CD1c-positive myeloid dendritic cell (primary cell): ENCODE measurements around the gene SHQ1.

Source experiments
- DNase-seq: peaks from one replicate; pipeline ENCODE4 v3.0.0-alpha.2; 2016; ENCODE audit errors: extremely low spot score

Gene SHQ1

DNA sequence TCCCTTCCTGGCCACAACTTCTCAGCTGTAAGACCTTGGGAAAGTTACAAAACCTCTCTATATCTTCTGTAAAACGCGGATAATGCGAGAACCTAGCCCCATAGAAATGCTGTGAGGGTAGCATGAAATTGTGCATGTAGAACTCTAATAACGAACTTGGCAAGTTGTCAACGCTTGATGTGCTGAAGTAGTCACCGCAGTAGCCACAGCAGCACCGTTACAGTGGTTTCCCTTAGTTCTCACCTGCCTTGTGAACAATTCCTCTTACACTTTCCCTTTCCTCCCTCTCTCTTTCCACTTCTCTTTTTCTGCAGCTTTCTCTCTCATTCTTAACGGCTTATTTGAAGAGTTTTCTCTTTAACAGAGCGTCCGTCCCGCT lies 447 bp upstream of the SHQ1 start:
- DNase-seq: peak; percentile 43

- DNase-seq: no peak
Observed at GRCh38 chr3:72847282-72847681, 963 bp downstream of the SHQ1 start.

DNA sequence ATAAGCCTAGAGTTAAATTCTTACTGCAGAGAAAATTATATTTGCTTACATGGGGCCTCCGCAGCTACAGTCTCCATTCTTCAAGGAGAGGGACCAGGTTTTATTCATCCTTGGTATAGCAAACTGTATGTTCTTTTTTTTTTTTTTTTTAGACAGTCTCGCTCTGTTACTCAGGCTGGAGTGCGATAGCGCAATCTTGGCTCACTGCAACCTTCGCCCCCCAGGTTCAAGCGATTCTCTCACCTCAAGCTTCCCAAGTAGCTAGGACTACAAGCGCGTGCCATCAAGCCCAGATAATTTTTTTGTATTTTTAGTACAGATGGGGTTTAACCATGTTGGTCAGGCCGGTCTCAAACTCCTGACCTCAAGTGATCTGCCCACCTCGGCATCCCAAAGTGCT lies 2.1 kb downstream of the SHQ1 start:
- DNase-seq: no peak

GRCh38 chr3:72844436-72844993 lies 3.7 kb downstream of the SHQ1 start:
- DNase-seq: no peak

DNA sequence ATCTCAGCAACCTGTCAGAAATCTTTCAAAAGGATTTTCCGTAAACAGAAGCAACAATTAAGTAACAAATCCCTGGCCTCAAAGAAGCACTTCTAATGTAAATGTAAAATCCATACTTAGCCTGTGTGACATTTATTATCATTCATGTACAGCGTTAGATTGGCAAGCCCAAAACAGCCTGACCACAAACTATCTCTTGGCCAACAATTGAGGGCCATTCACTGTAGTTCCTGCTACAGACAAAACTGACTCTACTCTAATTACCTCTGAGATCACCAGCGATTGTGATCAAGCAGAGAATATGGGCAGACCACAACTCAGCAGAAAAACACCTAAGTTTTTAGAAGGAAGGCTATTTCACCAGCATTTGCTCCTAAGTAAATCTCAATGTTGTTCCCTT lies 9.2 kb downstream of the SHQ1 start:
- no peak for DNase-seq

- DNase-seq: no peak
Observed at GRCh38 chr3:72836923-72837322, 11.3 kb downstream of the SHQ1 start.

DNA sequence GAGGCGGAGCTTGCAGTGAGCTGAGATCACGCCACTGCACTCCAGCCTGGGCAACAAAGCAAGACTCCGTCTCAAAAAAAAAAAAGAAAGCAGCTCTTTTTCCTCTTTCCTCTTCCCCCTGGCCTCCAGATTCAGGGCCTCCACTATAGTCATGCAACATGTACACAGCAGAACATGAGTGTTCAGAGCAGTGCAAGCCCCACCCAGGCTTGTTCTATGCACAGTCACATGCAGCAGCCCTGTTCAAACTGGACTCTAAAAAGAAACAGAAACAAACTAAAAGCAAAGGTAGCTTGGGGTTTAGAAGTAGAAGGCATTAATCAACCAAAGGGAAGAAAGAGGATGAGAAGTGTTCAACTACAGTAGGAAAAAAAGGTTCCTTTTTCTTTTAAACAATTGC lies 11.8 kb downstream of the SHQ1 start:
- DNase-seq: no peak

- DNase-seq: no peak
Observed at GRCh38 chr3:72830452-72831223, 17.6 kb downstream of the SHQ1 start.

GRCh38 chr3:72829701-72830100 lies 18.5 kb downstream of the SHQ1 start:
- no peak for DNase-seq

- DNase-seq: peak; percentile 28
Observed at GRCh38 chr3:72821161-72821781, 27.0 kb downstream of the SHQ1 start.

- DNase-seq: peak; percentile 29
Observed at GRCh38 chr3:72820415-72820814, 27.8 kb downstream of the SHQ1 start.

DNA sequence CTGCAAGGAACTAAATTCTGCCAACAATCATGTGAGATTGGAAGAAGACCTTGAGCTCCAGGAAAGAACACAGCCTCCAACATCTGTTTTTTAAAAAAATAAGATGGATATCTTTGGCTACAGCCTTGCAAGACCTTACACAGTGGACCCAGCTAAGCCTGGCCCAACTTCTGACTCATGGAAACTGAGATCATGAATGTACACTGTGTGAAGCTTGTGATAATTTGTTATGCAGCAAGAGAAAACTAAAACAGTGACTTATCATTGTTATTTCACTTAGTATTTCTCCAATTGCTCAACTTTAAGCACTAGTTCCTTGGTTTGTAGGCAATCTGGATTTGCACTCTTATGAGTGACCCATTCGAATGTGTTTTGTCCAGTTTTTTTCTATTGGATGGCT lies 29.3 kb downstream of the SHQ1 start:
- peak; percentile 29 for DNase-seq

- DNase-seq: peak; percentile 26
Observed at GRCh38 chr3:72818092-72818773, 30.0 kb downstream of the SHQ1 start.

DNA sequence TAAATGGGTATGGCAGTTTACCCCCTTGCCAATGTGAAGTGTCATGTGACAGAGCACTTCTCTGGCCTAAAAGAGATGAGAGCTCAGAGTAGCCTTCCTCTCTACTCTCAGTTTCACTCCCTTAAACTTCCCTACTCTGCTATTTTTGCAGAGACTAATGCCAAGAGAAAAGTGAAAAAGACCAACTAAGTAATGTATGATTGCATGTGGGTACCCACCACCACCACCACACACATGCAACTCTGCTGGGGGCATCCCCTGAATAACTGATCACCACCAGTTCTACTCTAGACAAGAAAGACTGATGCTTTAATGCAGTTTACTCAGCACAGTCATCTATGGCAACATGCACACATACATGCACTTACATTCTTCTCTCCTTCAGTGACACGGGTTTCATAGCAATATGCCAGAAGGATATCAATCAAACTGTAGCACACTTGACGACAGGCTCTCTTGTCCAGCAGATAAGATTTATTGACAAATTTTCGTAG lies 31.3 kb downstream of the SHQ1 start:
- no peak for DNase-seq

GRCh38 chr3:72814308-72814707 lies 33.9 kb downstream of the SHQ1 start:
- DNase-seq: no peak

DNA sequence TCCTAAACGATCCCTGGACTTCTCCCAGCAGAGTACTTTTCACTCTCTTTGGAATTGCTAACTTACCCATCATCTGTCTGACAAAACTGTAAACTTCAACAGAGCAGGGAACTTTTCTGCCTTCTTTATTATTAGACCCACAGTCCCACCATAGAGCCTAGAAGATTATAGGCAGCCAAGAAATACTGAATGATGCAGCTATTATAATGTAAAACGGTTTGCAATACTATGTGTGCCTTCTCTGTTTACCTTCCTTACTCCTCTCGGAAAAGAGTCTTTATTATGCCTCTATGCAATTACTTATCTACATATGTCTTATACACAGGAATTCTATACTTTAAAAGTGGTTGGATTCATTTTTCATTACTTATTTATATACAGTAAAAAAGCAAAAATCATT lies 36.0 kb downstream of the SHQ1 start:
- DNase-seq: no peak

- DNase-seq: no peak
Observed at GRCh38 chr3:72811571-72811970, 36.7 kb downstream of the SHQ1 start.

GRCh38 chr3:72810659-72811434 lies 37.4 kb downstream of the SHQ1 start:
- no peak for DNase-seq

- no peak for DNase-seq
Observed at GRCh38 chr3:72810063-72810462, 38.2 kb downstream of the SHQ1 start.

GRCh38 chr3:72804361-72804760 lies 43.9 kb downstream of the SHQ1 start:
- DNase-seq: no peak

GRCh38 chr3:72803573-72803972 lies 44.7 kb downstream of the SHQ1 start:
- DNase-seq: no peak

- no peak for DNase-seq
Observed at GRCh38 chr3:72802001-72802400, 46.2 kb downstream of the SHQ1 start.
